K562 (cell line): Measurements from ENCODE around the gene ZBTB26. TPM values are rescaled to one million over a fixed set of nuclear protein-coding genes. Genes with fewer than 3 reads are reported as not detected.

Experiments used
- ATAC-seq: fragments of 200-7000 bp; cut with Tn5 transposase; 3 replicates; pipeline ENCODE4 v1.9.1; 2020; ENCODE audit warnings: moderate library complexity
- BruUV-seq: library from RNA; stranded (reverse); fragments of 400-500 nt; replicated peaks from 2 replicates; lab custom pipeline; 2021; lab: Mats Ljungman, UMichigan
- CTCF ChIA-PET: fragments of 300-600 bp; formaldehyde crosslinking; extraction: SDS; loops from one replicate; lab custom pipeline; 2021; ENCODE audit warnings: low intra/inter-chr PET ratio; lab: Yijun Ruan, JAX
- POLR2A ChIA-PET: fragments of 300-600, 350-650 bp; sonication (Branson Sonifier 250); formaldehyde crosslinking; extraction: SDS; loops from one replicate; lab custom pipeline; 2021; ENCODE audit warnings: antibody characterized with exemption, inconsistent platforms; lab: Yijun Ruan, JAX
- DNase-seq, 4 experiments: peaks; one replicate each; pipeline versions ENCODE4 v3.0.0 to v3.0.0-alpha.2; 2011 to 2018; ENCODE audit warnings: low spot score in 3 of 4, mixed read lengths in 3 of 4; ENCODE audit errors: extremely low read depth in 1 of 4
- FAIRE-seq: peaks from 2 replicates; lab custom pipeline; 2011; peaks lifted over from hg19 to GRCh38; lab: Jason Lieb, UNC
- H2AFZ ChIP-seq: 2 replicates; pipeline ENCODE4 v1.6.0; 2011; ENCODE audit warnings: low read depth, low read length, control low read depth, inconsistent platforms
- H3K27ac ChIP-seq: fragments of 200-600 bp; 3 replicates; pipeline ENCODE4 v1.8.0; 2011; ENCODE audit warnings: low read depth, mild to moderate bottlenecking, control low read depth, inconsistent platforms, low read length, moderate library complexity, mixed read lengths; ENCODE audit errors: extremely low read depth
- H3K27me3 ChIP-seq, 2 experiments: fragments of 300-600 bp in 1 of 2; 2 replicates in 1 of 2; 3 replicates in 1 of 2; pipeline versions ENCODE4 v1.6.0 to v1.8.0; 2011; ENCODE audit warnings: inconsistent platforms in 2 of 2, low read length in 2 of 2, mild to moderate bottlenecking in 1 of 2, mixed read lengths in 1 of 2, moderate library complexity in 1 of 2; ENCODE audit not compliant: control insufficient read depth in 2 of 2, insufficient read depth in 2 of 2
- H3K36me3 ChIP-seq: fragments of 300-600 bp; 3 replicates; pipeline ENCODE4 v1.8.0; 2011; ENCODE audit warnings: mild to moderate bottlenecking, low read length, inconsistent platforms; ENCODE audit not compliant: control insufficient read depth, insufficient read depth
- H3K4me1 ChIP-seq, 2 experiments: fragments of 200-600 bp in 1 of 2; replicated peaks in 1 of 2; 2 replicates in 1 of 2; 3 replicates in 1 of 2; pipeline versions ENCODE4 v1.5.1 to v1.8.0; 2011; ENCODE audit warnings: inconsistent platforms in 2 of 2, low read length in 2 of 2, mild to moderate bottlenecking in 1 of 2, mixed read lengths in 1 of 2, moderate library complexity in 1 of 2; ENCODE audit not compliant: control insufficient read depth in 2 of 2, insufficient read depth in 2 of 2
- H3K4me2 ChIP-seq: 2 replicates; pipeline ENCODE4 v1.6.1; 2011; ENCODE audit warnings: low read length, control low read depth, inconsistent platforms, mixed read lengths; ENCODE audit not compliant: insufficient read depth
- H3K4me3 ChIP-seq: fragments of 200-600 bp; sonication (generic), shearing (Covaris generic); 2 replicates; pipeline ENCODE4 v1.5.1; 2016; ENCODE audit warnings: control low read depth, inconsistent platforms
- H3K79me2 ChIP-seq: fragments of 200-600 bp; 3 replicates; pipeline ENCODE4 v1.8.0; 2011; ENCODE audit warnings: low read length, inconsistent platforms; ENCODE audit not compliant: control insufficient read depth, insufficient read depth
- H3K9ac ChIP-seq, 2 experiments: 2 replicates each; pipeline versions ENCODE4 v1.6.0 to v1.6.1; 2011; ENCODE audit warnings: low read depth in 2 of 2, low read length in 2 of 2, control low read depth in 1 of 2, inconsistent platforms in 1 of 2, mild to moderate bottlenecking in 1 of 2, mixed read lengths in 1 of 2; ENCODE audit not compliant: insufficient read depth in 1 of 2
- H3K9me1 ChIP-seq: one replicate; pipeline ENCODE4 v1.6.0; 2011; ENCODE audit warnings: inconsistent platforms, mild to moderate bottlenecking, low read length, moderate library complexity; ENCODE audit not compliant: control insufficient read depth, insufficient read depth
- H3K9me3 ChIP-seq: replicated peaks from 2 replicates; pipeline ENCODE4 v1.5.1; 2011; ENCODE audit warnings: low read depth, low read length, inconsistent platforms; ENCODE audit not compliant: control insufficient read depth, insufficient read depth
- H4K20me1 ChIP-seq: replicated peaks from 2 replicates; pipeline ENCODE4 v1.6.1; 2011; ENCODE audit warnings: low read length, inconsistent platforms, mixed read lengths; ENCODE audit not compliant: control insufficient read depth, insufficient read depth
- CTBP1 ChIP-seq: fragments of 450-650 bp; IDR thresholded peaks from 2 replicates; pipeline ENCODE4 v1.6.1; 2016; ENCODE audit warnings: borderline replicate concordance
- E2F1 ChIP-seq: sonication (generic); formaldehyde crosslinking; IDR thresholded peaks from 2 replicates; pipeline ENCODE4 v1.8.1; 2023; ENCODE audit warnings: mild to moderate bottlenecking, missing genetic modification reagents, moderate library complexity
- ELF4 ChIP-seq: fragments of 450-650 bp; formaldehyde crosslinking; IDR thresholded peaks from 2 replicates; pipeline ENCODE4 v1.4.0; 2022; ENCODE audit warnings: missing genetic modification characterization
- GATAD2B ChIP-seq: fragments of 450-650 bp; IDR thresholded peaks from 2 replicates; pipeline ENCODE4 v1.6.1; 2017; ENCODE audit warnings: mild to moderate bottlenecking, borderline replicate concordance
- NCOA1 ChIP-seq: fragments of 450-650 bp; IDR thresholded peaks from 2 replicates; pipeline ENCODE4 v1.6.1; 2016; ENCODE audit warnings: low read depth
- NCOA2 ChIP-seq, 2 experiments: fragments of 450-650 bp; IDR thresholded peaks; 2 replicates each; pipeline ENCODE4 v1.6.1; 2018; ENCODE audit warnings: mild to moderate bottlenecking in 2 of 2, moderate library complexity in 1 of 2; ENCODE audit not compliant: partially characterized antibody in 2 of 2
- NFIC ChIP-seq: fragments of 450-650 bp; IDR thresholded peaks from 2 replicates; pipeline ENCODE4 v1.6.1; 2017; ENCODE audit warnings: mild to moderate bottlenecking, inconsistent platforms
- PML ChIP-seq: IDR thresholded peaks from 2 replicates; pipeline ENCODE4 v1.6.1; 2012; ENCODE audit warnings: low read length, inconsistent platforms
- POLR2G ChIP-seq: fragments of 200-400 bp; formaldehyde crosslinking; IDR thresholded peaks from 2 replicates; pipeline ENCODE4 v1.6.1; 2017; ENCODE audit warnings: low read depth, mild to moderate bottlenecking, antibody characterized with exemption, low read length, moderate library complexity
- RFX1 ChIP-seq: fragments of 450-650 bp; IDR thresholded peaks from 2 replicates; pipeline ENCODE4 v1.6.1; 2016; ENCODE audit warnings: mild to moderate bottlenecking, moderate library complexity
- SPI1 ChIP-seq: IDR thresholded peaks from 2 replicates; pipeline ENCODE4 v1.6.1; 2011; ENCODE audit warnings: low read depth, low read length, control low read depth, borderline replicate concordance
- XRCC3 ChIP-seq: fragments of 450-650 bp; IDR thresholded peaks from 2 replicates; pipeline ENCODE4 v1.6.1; 2017; ENCODE audit warnings: mild to moderate bottlenecking, moderate library complexity
- ZBTB12 ChIP-seq: fragments of 250-450 bp; sonication (Bioruptor Pico); IDR thresholded peaks from 2 replicates; pipeline ENCODE4 v1.4.0; 2020
- ZKSCAN1 ChIP-seq: fragments of 150-350 bp; IDR thresholded peaks from 2 replicates; pipeline ENCODE4 v1.6.1; 2016; ENCODE audit warnings: low read depth, low read length
- ZNF639 ChIP-seq, 2 experiments: fragments of 200-800 bp in 1 of 2; sonication (Bioruptor generic) in 1 of 2; sonication (generic) in 1 of 2; formaldehyde crosslinking in 1 of 2; IDR thresholded peaks in 1 of 2; conservative IDR thresholded peaks in 1 of 2; 2 replicates each; pipeline versions ENCODE4 v1.5.0 to v1.6.1; 2016 to 2020; ENCODE audit warnings: missing compliant biosample characterization in 1 of 2, missing genetic modification characterization in 1 of 2, missing genetic modification reagents in 1 of 2
- ZNF644 ChIP-seq: fragments of 200-800 bp; sonication (Bioruptor generic); IDR thresholded peaks from 2 replicates; pipeline ENCODE4 v1.6.1; 2016; ENCODE audit warnings: low read depth, missing genetic modification characterization, missing compliant biosample characterization
- ZNF668 ChIP-seq: fragments of 250-450 bp; sonication (Bioruptor Pico); IDR thresholded peaks from 2 replicates; pipeline ENCODE4 v1.8.0; 2022; ENCODE audit warnings: mild to moderate bottlenecking, inconsistent platforms
- ZZZ3 ChIP-seq: fragments of 450-650 bp; IDR thresholded peaks from 2 replicates; pipeline ENCODE4 v1.6.1; 2016; ENCODE audit warnings: antibody characterized with exemption, mild to moderate bottlenecking, moderate library complexity
- whole genome bisulfite sequencing: fragments of 100-300 bp; shearing (Covaris generic); methylation state at CpG from one replicate; pipeline ENCODE4 v1.1.6; 2016; ENCODE audit warnings: low coverage, mixed read lengths; ENCODE audit not compliant: insufficient coverage; ENCODE audit errors: missing lambda C conversion rate; 5-methylcytosine and 5-hydroxymethylcytosine counted together
- in situ Hi-C: fragments of 300-500 bp; cut with MboI; formaldehyde crosslinking; loops from 4 replicates; pipeline ENCODE4 v1.15.0; 2018; ENCODE audit warnings: inconsistent platforms, mixed read lengths
- intact Hi-C: fragments of 100-400 bp; cut with micrococcal nuclease; formaldehyde crosslinking; loops from 2 replicates; pipeline ENCODE4 v1.14.2; 2022
- polyA plus RNA-seq, 8 experiments: library from polyadenylated mRNA; depleted of rRNA in 4 of 8; stranded (reverse) in 5 of 8; unstranded in 3 of 8; fragments of >200 nt; fragmentation: Nextera tagmentation in 2 of 8; fragmentation: Illumina TruSeq in 1 of 8; extraction: Ambion mirVana in 2 of 8; extraction: Trizol in 1 of 8; gene quantifications; 2 replicates each; pipeline versions ENCODE4 v1.2.1 to v1.2.3, GENCODE V29; 2011 to 2014; ENCODE audit warnings: inconsistent platforms in 1 of 8, missing spikeins in 1 of 8
- total RNA-seq, 7 experiments: library from RNA; depleted of rRNA in 6 of 7; stranded (reverse); fragments of >200 nt in 6 of 7; fragmentation: Illumina TruSeq in 2 of 7; extraction: Trizol in 2 of 7; gene quantifications; 2 replicates each; pipeline versions ENCODE4 v1.2.1 to v1.2.3, GENCODE V29; 2011 to 2021; ENCODE audit warnings: low replicate concordance in 1 of 7

The ZBTB26 gene
- total and polyA plus RNA-seq, 9 of the 15 experiments (the other 6 are each of a cell fraction or from before 2014, with no cell fraction given) = 2.4 to 20.7 (median 5.0) TPM

GRCh38 chr9:122904823-122905710 is 26.2 kb downstream of the ZBTB26 start, which contains the start of gene RC3H2:
Gene RC3H2, minus strand, starts transcription at chr9:122905359. Its CDS starts 7,850 bp downstream, at chr9:122897509.
- in situ Hi-C loops (no loop called here), intact Hi-C loops (loop anchor here (1.0 kb wide), 1 partner anchor 26 kb away; the partner anchor contains the start of gene ZBTB26)
- CTCF ChIA-PET = no interaction called here
- H4K20me1 ChIP-seq = no peaks in the 10 kb centered on the region
- H3K9me1 ChIP-seq = no peaks in the 10 kb centered on the region
- H3K36me3 ChIP-seq = peaks cover 9% of the 10 kb centered on the region; the same call in 1 of the 3 replicates
- H3K4me2 ChIP-seq = peak within 1 kb of the TSS; percentile 86
- POLR2A ChIA-PET = interaction anchor here (0.5 to 2.1 kb wide), 13 partner anchors 8 to 1276 kb away, joined by 3 to 14 read pairs (median 3); partner anchors contain the start of gene ZBTB6
- no peaks in the 10 kb centered on the region for H3K27me3 ChIP-seq
- FAIRE-seq (peak; percentile 99), ATAC-seq (peak; percentile 91), DNase-seq (peak; percentile 93 to 99 (median 94))
- peak within 1 kb of the TSS; percentile 91 for H3K27ac ChIP-seq
- H3K4me3 ChIP-seq = peak within 1 kb of the TSS; percentile 71
- peak within 1 kb of the TSS; percentile 95 to 98 for H3K9ac ChIP-seq
- H3K9me3 ChIP-seq = no peaks in the 10 kb centered on the region
- 1% methylated on average over 44 of the region's 77 CpGs for WGBS
- BruUV-seq = TSS peak; percentile 53
- H3K79me2 ChIP-seq = peaks cover 52% of the 10 kb centered on the region
- peaks cover 3 to 7% of the 10 kb centered on the region in 2 experiments; a peak in 3 of 5 replicates for H3K4me1 ChIP-seq
- H2AFZ ChIP-seq = peak within 1 kb of the TSS; percentile 91
- TF ChIP-seq RFX1 (no peak), GATAD2B (0 out of 2 replicates have a peak, but pooled peaks have one; percentile 48), ZBTB12 (CRISPR knock-in tag) (no peak), ZNF639 (CRISPR knock-in tag; conservative IDR thresholded peaks at IDR 0.05 in 1 of 2, IDR thresholded peaks at IDR 0.05 in 1 of 2) (no peak; a peak in 1 of 4 replicates), SPI1 (no peak), XRCC3 (no peak), POLR2G (peak; percentile 96), ZNF644 (tag) (peak; percentile 41; the same call in 1 of the 2 replicates), ZZZ3 (no peak), CTBP1 (peak; percentile 99), NCOA2 (IDR thresholded peaks at IDR 0.05; ENCODE audit: partially characterized antibody in 2 of 2) (no peak), PML (peak; percentile 69), E2F1 (CRISPR knock-in tag) (0 out of 2 replicates have a peak, but pooled peaks have one; percentile 46), NFIC (peak; percentile 58), ZKSCAN1 (0 out of 2 replicates have a peak, but pooled peaks have one; percentile 40), ZNF668 (CRISPR knock-in tag) (0 out of 2 replicates have a peak, but pooled peaks have one; percentile 51), ELF4 (CRISPR knock-in tag) (no peak), NCOA1 (no peak)
